Osteocyte (in vitro differentiated cells): ENCODE data around the gene INPP4B. TPM values are rescaled to one million over a fixed set of nuclear protein-coding genes. Genes with fewer than 3 reads are reported as not detected.

Experiments used
- DNase-seq: peaks from one replicate; pipeline ENCODE4 v3.0.0; 2021; ENCODE audit warnings: mixed read lengths; ENCODE audit not compliant: unreplicated experiment; ENCODE audit errors: extremely low spot score
- H3K27ac Mint-ChIP-seq: one replicate; pipeline ENCODE4 v1.8.0; 2021; ENCODE audit warnings: mild to moderate bottlenecking, mixed read lengths; ENCODE audit not compliant: unreplicated experiment
- H3K27me3 Mint-ChIP-seq: one replicate; pipeline ENCODE4 v1.8.0; 2021; ENCODE audit warnings: mixed read lengths; ENCODE audit not compliant: unreplicated experiment
- H3K36me3 Mint-ChIP-seq: one replicate; pipeline ENCODE4 v1.8.0; 2021; ENCODE audit warnings: mixed read lengths; ENCODE audit not compliant: unreplicated experiment
- H3K4me1 Mint-ChIP-seq: one replicate; pipeline ENCODE4 v1.8.0; 2021; ENCODE audit warnings: mixed read lengths; ENCODE audit not compliant: unreplicated experiment
- H3K4me3 Mint-ChIP-seq: one replicate; pipeline ENCODE4 v1.8.0; 2021; ENCODE audit warnings: mild to moderate bottlenecking, moderate library complexity, mixed read lengths; ENCODE audit not compliant: unreplicated experiment
- H3K9me3 Mint-ChIP-seq: one replicate; pipeline ENCODE4 v1.8.0; 2021; ENCODE audit warnings: mixed read lengths; ENCODE audit not compliant: unreplicated experiment
- CTCF ChIP-seq: fragments of 200-600 bp; sonication (generic); IDR thresholded peaks from 2 replicates; pipeline ENCODE4 v1.5.0; 2021; ENCODE audit warnings: antibody characterized with exemption, mild to moderate bottlenecking, moderate library complexity
- total RNA-seq: library from RNA; stranded (reverse); gene quantifications from 2 replicates; pipeline ENCODE4 v1.2.1, GENCODE V29; 2021

INPP4B gene
- total RNA-seq, 1 donor from 2014 or later = 10.9 TPM

GRCh38 chr4:142563682-142564291, 282.3 kb downstream of the INPP4B start:
- no peak overlapping the region for H3K4me3 Mint-ChIP-seq
- peaks cover 18% of the 10 kb centered on the region for H3K4me1 Mint-ChIP-seq
- no peaks in the 10 kb centered on the region for H3K27me3 Mint-ChIP-seq
- DNase-seq = no peak
- H3K36me3 Mint-ChIP-seq = no peaks in the 10 kb centered on the region
- H3K9me3 Mint-ChIP-seq = peaks cover 6% of the 10 kb centered on the region
- TF ChIP-seq CTCF = no peak
- H3K27ac Mint-ChIP-seq = no peak overlapping the region

GRCh38 chr4:142559986-142560385, 286.1 kb downstream of the INPP4B start:
- no peak for DNase-seq
- Mint-ChIP-seq H3K36me3 (no peaks in the 10 kb centered on the region), H3K4me3 (no peak overlapping the region), H3K27ac (no peak overlapping the region), H3K9me3 (peaks cover 6% of the 10 kb centered on the region), H3K27me3 (no peaks in the 10 kb centered on the region), H3K4me1 (peaks cover 9% of the 10 kb centered on the region)
- no peak for TF ChIP-seq CTCF

- H3K4me1 Mint-ChIP-seq = peaks cover 9% of the 10 kb centered on the region
- peaks cover 2% of the 10 kb centered on the region for H3K9me3 Mint-ChIP-seq
- no peak for DNase-seq
- no peak overlapping the region for H3K4me3 Mint-ChIP-seq
- no peak for TF ChIP-seq CTCF
- no peaks in the 10 kb centered on the region for H3K36me3 Mint-ChIP-seq
- no peak overlapping the region for H3K27ac Mint-ChIP-seq
- H3K27me3 Mint-ChIP-seq = no peaks in the 10 kb centered on the region
Measured at GRCh38 chr4:142558851-142559250, 287.2 kb downstream of the INPP4B start.

- TF ChIP-seq CTCF = no peak
- peaks cover 9% of the 10 kb centered on the region for H3K4me1 Mint-ChIP-seq
- H3K9me3 Mint-ChIP-seq = no peaks in the 10 kb centered on the region
- no peak for DNase-seq
- H3K36me3 Mint-ChIP-seq = no peaks in the 10 kb centered on the region
- no peak overlapping the region for H3K4me3 Mint-ChIP-seq
- no peak overlapping the region for H3K27ac Mint-ChIP-seq
- no peaks in the 10 kb centered on the region for H3K27me3 Mint-ChIP-seq
Measured at GRCh38 chr4:142557239-142557801, 288.8 kb downstream of the INPP4B start.

- DNase-seq = no peak
- no peak overlapping the region for H3K27ac Mint-ChIP-seq
- H3K36me3 Mint-ChIP-seq = no peaks in the 10 kb centered on the region
- no peak for TF ChIP-seq CTCF
- no peaks in the 10 kb centered on the region for H3K9me3 Mint-ChIP-seq
- H3K4me1 Mint-ChIP-seq = peaks cover 9% of the 10 kb centered on the region
- no peaks in the 10 kb centered on the region for H3K27me3 Mint-ChIP-seq
- no peak overlapping the region for H3K4me3 Mint-ChIP-seq
Measured at GRCh38 chr4:142556570-142557238, 289.4 kb downstream of the INPP4B start.
